Epithelial cell of esophagus (primary cell): ENCODE measurements around the gene CCDC137.
A peak's percentile ranks its signal among the peaks of the same experiment; 100 is the strongest.

Source experiments
- DNase-seq: peaks from one replicate; pipeline ENCODE4 v3.0.0; 2010; ENCODE audit warnings: low read depth
- H3K4me3 ChIP-seq: 2 replicates; pipeline ENCODE4 v1.5.1; 2011; ENCODE audit warnings: mild to moderate bottlenecking, low read length, control low read depth
- TF ChIP-seq, protein P1 (sequence below): IDR thresholded peaks from 2 replicates; pipeline ENCODE4 v1.5.1; 2011; ENCODE audit warnings: low read depth, mild to moderate bottlenecking, low read length, control low read depth, inconsistent platforms; ENCODE audit not compliant: insufficient read depth; ENCODE audit errors: missing control alignments

Gene CCDC137

DNA sequence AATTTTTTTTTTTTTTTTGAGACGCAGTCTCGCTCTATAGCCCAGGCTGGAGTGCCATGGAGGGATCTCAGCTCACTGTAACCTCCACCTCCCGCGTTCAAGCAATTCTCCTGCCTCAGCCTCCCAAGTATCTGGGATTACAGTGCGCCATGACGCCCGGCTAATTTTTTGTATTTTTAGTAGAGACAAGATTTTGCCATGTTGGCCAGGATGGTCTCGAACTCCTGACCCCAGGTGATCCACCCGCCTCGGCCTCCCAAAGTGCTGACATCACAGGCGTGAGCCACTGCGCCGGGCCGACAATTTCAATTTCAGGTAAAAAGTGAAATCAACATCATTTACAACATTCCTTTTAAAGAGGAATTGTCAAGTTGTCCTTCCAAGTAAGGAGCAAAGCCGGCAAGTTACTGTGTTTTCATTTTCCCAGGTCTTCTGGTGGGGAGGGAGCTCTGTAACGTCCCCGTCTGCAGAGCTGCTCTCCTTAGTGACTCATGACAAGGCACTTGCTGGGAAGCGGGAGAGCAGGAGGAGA, 30.5 kb upstream of the CCDC137 start:
- DNase-seq: peak; percentile 68
- H3K4me3 ChIP-seq: peak overlapping the region; percentile 96
- TF ChIP-seq, protein P1, sequence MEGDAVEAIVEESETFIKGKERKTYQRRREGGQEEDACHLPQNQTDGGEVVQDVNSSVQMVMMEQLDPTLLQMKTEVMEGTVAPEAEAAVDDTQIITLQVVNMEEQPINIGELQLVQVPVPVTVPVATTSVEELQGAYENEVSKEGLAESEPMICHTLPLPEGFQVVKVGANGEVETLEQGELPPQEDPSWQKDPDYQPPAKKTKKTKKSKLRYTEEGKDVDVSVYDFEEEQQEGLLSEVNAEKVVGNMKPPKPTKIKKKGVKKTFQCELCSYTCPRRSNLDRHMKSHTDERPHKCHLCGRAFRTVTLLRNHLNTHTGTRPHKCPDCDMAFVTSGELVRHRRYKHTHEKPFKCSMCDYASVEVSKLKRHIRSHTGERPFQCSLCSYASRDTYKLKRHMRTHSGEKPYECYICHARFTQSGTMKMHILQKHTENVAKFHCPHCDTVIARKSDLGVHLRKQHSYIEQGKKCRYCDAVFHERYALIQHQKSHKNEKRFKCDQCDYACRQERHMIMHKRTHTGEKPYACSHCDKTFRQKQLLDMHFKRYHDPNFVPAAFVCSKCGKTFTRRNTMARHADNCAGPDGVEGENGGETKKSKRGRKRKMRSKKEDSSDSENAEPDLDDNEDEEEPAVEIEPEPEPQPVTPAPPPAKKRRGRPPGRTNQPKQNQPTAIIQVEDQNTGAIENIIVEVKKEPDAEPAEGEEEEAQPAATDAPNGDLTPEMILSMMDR: no peak

DNA sequence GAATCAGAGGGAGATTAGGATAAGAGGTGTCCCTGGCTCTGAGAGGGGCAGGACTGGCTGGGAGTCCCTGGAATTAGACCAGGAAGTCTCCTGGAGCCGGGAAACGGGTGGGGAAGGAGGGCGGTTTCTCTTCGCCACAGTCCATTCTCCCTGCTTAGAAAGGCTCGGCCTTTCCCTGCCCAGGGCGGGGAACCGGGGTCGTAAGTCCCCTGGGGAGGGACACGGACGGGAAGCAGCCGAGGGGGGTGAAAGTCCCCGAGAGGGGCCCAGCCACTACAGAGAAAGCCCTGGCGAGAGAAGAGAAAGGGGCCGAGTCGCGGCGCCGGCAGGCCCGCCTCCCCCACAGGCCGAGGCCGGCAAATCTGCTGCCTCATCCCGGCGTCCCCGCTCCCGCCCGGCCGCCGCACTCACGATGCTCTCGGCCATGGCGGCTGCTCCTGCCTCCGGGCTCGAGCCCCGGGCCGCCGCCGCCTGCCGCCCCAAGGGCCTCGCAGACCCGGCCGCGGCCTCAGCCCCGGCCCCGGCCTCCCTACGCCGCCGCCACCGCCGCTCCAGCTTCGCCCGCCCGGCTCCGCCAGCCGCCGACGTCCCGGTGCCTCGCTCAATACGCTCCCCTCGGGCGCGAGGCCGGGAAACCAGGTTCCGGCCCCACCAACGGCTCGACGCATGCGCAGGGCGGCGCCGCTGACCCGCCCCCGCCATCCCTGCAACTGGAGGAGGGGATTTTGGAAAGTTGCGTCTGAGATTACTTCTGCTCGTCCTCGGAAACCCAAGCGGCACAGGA, 29.8 kb upstream of the CCDC137 start, which contains the start of the genes NPLOC4 and TSPAN10:
TSS of gene NPLOC4 (minus strand) at position 608 of the 784 bp plus-strand sequence. CDS start at position 426, 182 bp downstream.
TSS of gene TSPAN10 (plus strand) at position 692 of the 784 bp plus-strand sequence. CDS start 5,217 bp downstream, outside the sequence.
- peak within 1 kb of the TSS; percentile 96 for H3K4me3 ChIP-seq
- TF ChIP-seq, protein P1: no peak
- peak; percentile 86 for DNase-seq

DNA sequence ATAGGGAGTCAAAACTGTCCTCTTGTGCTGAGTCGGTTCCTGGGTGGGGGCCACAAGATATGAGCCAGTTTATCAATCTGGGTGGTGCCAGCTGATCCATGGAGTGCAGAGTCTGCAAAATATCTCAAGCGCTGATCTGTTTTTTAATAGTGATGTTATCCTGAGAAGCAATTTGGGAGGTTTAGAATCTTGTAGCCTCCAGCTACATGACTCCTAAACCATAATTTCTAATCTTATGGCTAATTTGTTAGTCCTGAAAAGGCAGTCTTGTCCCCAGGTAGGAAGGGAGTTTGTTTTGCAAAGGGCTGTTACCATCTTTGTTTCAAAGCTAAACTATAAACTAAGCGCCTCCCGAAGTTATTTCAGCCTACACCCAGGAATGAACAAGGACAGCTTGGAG, 27.9 kb upstream of the CCDC137 start:
- TF ChIP-seq, protein P1: no peak

DNA sequence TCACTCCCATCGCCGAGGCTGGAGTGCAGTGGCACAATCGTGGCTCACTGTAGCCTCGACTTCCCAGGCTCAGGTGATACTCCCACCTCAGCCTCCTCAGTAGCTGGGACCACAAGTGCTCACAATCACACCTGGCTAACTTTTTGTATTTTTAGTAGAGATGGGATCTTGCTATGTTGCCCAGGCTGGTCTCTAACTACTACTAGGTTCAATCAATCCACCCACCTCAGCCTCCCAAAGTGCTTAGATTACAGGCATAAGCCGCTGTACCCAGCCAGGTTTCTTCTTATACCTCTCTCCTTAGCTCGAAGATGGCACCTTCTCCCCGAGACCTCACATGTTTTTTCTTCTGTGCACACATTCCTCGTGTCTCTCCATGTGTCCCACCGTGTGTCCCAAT, 26.5 kb upstream of the CCDC137 start:
- no peak for DNase-seq
- TF ChIP-seq, protein P1: no peak
- H3K4me3 ChIP-seq: no peak overlapping the region

More for the DNA sequence above, 27.9 kb upstream of the CCDC137 start:
- no peak for DNase-seq
- no peak overlapping the region for H3K4me3 ChIP-seq

DNA sequence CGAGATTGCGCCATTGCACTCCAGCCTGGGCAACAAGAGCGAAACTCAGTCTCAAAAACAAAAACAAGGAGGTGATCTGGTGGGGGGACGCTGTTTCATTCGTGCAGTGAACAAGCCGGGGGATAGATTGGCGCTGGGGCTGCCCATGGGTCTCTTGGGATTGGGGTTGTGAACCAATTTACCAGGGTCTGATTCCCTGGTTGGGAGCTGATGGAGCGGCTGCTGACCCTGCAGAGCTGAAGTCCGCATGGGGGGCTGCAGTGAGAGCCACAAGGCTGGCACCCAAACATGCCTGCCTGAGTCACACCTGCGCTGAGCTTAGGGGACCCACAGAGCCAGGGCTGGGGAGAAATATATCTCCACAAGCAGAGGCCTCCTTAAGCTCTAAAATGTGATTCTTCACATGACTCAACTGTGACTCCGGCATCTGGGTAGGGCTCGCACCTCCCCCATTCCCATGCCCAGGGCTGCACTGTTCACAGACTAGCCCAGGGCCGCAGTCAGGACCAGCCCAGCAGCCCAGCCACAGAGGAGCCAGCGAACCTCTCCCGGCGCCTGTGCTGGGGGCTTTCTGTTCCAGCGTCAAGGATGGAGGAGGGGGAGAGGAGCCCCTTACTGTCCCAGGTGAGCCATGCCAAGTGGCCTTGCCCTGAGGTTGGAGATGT, 24.6 kb upstream of the CCDC137 start:
- DNase-seq: peak; percentile 88
- no peak overlapping the region for H3K4me3 ChIP-seq
- TF ChIP-seq, protein P1: no peak

DNA sequence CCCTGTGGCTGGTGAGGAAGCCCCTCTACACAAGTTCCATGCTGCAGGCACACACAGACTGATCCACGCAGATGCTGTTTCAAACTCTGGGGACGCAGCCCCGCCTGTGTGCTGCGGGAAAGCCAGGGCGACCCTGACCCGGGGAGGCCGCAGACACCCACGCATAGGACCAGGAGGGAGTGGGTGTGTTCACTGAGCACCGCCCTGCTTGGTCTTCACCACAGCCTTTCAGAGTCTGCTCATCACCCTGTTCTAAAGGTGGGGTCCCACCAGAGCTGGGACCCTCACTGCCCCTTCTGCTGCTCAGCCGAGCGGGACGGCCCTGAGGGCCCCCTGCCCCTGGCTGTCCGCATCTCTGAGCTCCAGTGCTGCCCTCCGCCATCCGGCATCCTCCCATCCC, 22.0 kb upstream of the CCDC137 start:
- no peak overlapping the region for H3K4me3 ChIP-seq
- TF ChIP-seq, protein P1: no peak

More for the DNA sequence above, 22.0 kb upstream of the CCDC137 start:
- DNase-seq: no peak
